ENCODE measurements around the gene MORF4L2.

- no peak for TF ChIP-seq CTCF (IDR thresholded peaks at IDR 0.05; ENCODE audit: poor library complexity)
- TF ChIP-seq EZH2phosphoT487 (IDR thresholded peaks at IDR 0.05; ENCODE audit: low read depth, severe bottlenecking, unreplicated experiment): no peak
These were observed 12.7 kb upstream of the MORF4L2 start for GRCh38 chrX:103699243-103699642.
